GM12878 (cell line): ENCODE data around the gene PHF21B. TPM values are rescaled to one million over a fixed set of nuclear protein-coding genes. Genes with fewer than 3 reads are reported as not detected.

Experiments used
- ATAC-seq: fragments of 200-7000 bp; cut with Tn5 transposase; 3 replicates; pipeline ENCODE4 v1.9.1; 2020; ENCODE audit warnings: mild to moderate bottlenecking, moderate library complexity
- BruUV-seq: library from RNA; stranded (reverse); fragments of 400-500 nt; replicated peaks from 2 replicates; lab custom pipeline; 2021; lab: Mats Ljungman, UMichigan
- CTCF ChIA-PET: fragments of 300-600 bp; sonication (Branson Sonifier 250); formaldehyde crosslinking; extraction: SDS; loops from one replicate; lab custom pipeline; 2021; ENCODE audit warnings: inconsistent platforms; lab: Yijun Ruan, JAX
- POLR2A ChIA-PET: fragments of 350-600 bp; formaldehyde crosslinking; extraction: SDS; loops from one replicate; lab custom pipeline; 2021; ENCODE audit warnings: inconsistent platforms; lab: Charles Lee
- RAD21 ChIA-PET: fragments of 300-600 bp; sonication (Branson Sonifier 250); formaldehyde crosslinking; loops from one replicate; lab custom pipeline; 2023; ENCODE audit warnings: antibody characterized with exemption; ENCODE audit not compliant: unreplicated experiment; lab: Charles Lee
- SMC1A ChIA-PET: fragments of 300-600 bp; sonication (Branson Sonifier 250); formaldehyde crosslinking; loops from one replicate; lab custom pipeline; 2023; ENCODE audit not compliant: unreplicated experiment, uncharacterized antibody; lab: Charles Lee
- DNase-seq: peaks from one replicate; pipeline ENCODE4 v3.0.0-alpha.2; 2011; ENCODE audit warnings: low read depth, low spot score
- FAIRE-seq: peaks from 3 replicates; lab custom pipeline; 2011; peaks lifted over from hg19 to GRCh38; lab: Jason Lieb, UNC
- H2AFZ ChIP-seq: 2 replicates; pipeline ENCODE4 v1.6.0; 2011; ENCODE audit warnings: low read depth, low read length, control low read depth; ENCODE audit not compliant: control insufficient read depth
- H3K27ac ChIP-seq: 2 replicates; pipeline ENCODE4 v1.5.1; 2011; ENCODE audit warnings: control low read depth; ENCODE audit not compliant: control insufficient read depth, insufficient read depth
- H3K27me3 ChIP-seq, 2 experiments: replicated peaks in 1 of 2; 2 replicates each; pipeline versions ENCODE4 v1.6.0 to v1.6.1; 2011; ENCODE audit warnings: low read length in 1 of 2; ENCODE audit not compliant: control insufficient read depth in 2 of 2, insufficient read depth in 2 of 2
- H3K36me3 ChIP-seq, 2 experiments: 2 replicates each; pipeline ENCODE4 v1.5.1; 2011; ENCODE audit warnings: low read length in 1 of 2; ENCODE audit not compliant: control insufficient read depth in 2 of 2, insufficient read depth in 2 of 2
- H3K4me1 ChIP-seq: 2 replicates; pipeline ENCODE4 v1.6.1; 2011; ENCODE audit warnings: mild to moderate bottlenecking, low read length, moderate library complexity, mixed read lengths; ENCODE audit not compliant: control insufficient read depth, insufficient read depth
- H3K4me2 ChIP-seq: 2 replicates; pipeline ENCODE4 v1.6.0; 2011; ENCODE audit warnings: control low read depth; ENCODE audit not compliant: control insufficient read depth, insufficient read depth
- H3K4me3 ChIP-seq: fragments of 200-600 bp; sonication (generic); 2 replicates; pipeline ENCODE4 v1.5.1; 2016
- H3K79me2 ChIP-seq: 2 replicates; pipeline ENCODE4 v1.6.0; 2011; ENCODE audit warnings: low read length; ENCODE audit not compliant: control insufficient read depth, insufficient read depth
- H3K9ac ChIP-seq: 2 replicates; pipeline ENCODE4 v1.8.0; 2011; ENCODE audit warnings: low read length, control low read depth, mixed read lengths; ENCODE audit not compliant: control insufficient read depth, insufficient read depth
- H3K9me3 ChIP-seq: replicated peaks from 3 replicates; pipeline ENCODE4 v1.5.1; 2011; ENCODE audit warnings: mild to moderate bottlenecking, low read length; ENCODE audit not compliant: control insufficient read depth, insufficient read depth
- H4K20me1 ChIP-seq: 2 replicates; pipeline ENCODE4 v1.6.0; 2011; ENCODE audit not compliant: control insufficient read depth, insufficient read depth
- FOS ChIP-seq: IDR thresholded peaks from 3 replicates; pipeline ENCODE4 v1.6.1; 2011; ENCODE audit warnings: borderline replicate concordance; ENCODE audit not compliant: insufficient read length; ENCODE audit errors: extremely low read depth
- HDGF ChIP-seq: fragments of 450-650 bp; IDR thresholded peaks from 2 replicates; pipeline ENCODE4 v1.6.1; 2016; ENCODE audit warnings: antibody characterized with exemption
- IKZF2 ChIP-seq, 2 experiments: fragments of 450-650 bp; IDR thresholded peaks; 2 replicates each; pipeline ENCODE4 v1.6.1; 2017; ENCODE audit warnings: mild to moderate bottlenecking in 2 of 2, moderate library complexity in 2 of 2
- NR2C2 ChIP-seq: IDR thresholded peaks from 2 replicates; pipeline ENCODE4 v1.6.1; 2011; ENCODE audit warnings: borderline replicate concordance, low read depth; ENCODE audit not compliant: control insufficient read depth, insufficient read length
- POLR2A ChIP-seq: IDR thresholded peaks from 2 replicates; pipeline ENCODE4 v1.6.1; 2011; ENCODE audit warnings: low read depth, mild to moderate bottlenecking, low read length
- RELA ChIP-seq: fragments of 450-650 bp; IDR thresholded peaks from 2 replicates; pipeline ENCODE4 v1.8.0; 2014; ENCODE audit warnings: borderline replicate concordance; ENCODE audit not compliant: partially characterized antibody
- SIX5 ChIP-seq: IDR thresholded peaks from 2 replicates; pipeline ENCODE4 v1.6.1; 2011; ENCODE audit warnings: mild to moderate bottlenecking, low read depth, low read length, moderate library complexity; ENCODE audit not compliant: severe bottlenecking
- SMARCA5 ChIP-seq: fragments of 450-650 bp; IDR thresholded peaks from 2 replicates; pipeline ENCODE4 v1.6.1; 2017; ENCODE audit warnings: mild to moderate bottlenecking
- TAF1 ChIP-seq: IDR thresholded peaks from 2 replicates; pipeline ENCODE4 v1.6.1; 2011; ENCODE audit warnings: mild to moderate bottlenecking, low read depth, low read length, borderline replicate concordance
- ZNF207 ChIP-seq: fragments of 450-650 bp; IDR thresholded peaks from 2 replicates; pipeline ENCODE4 v1.6.1; 2014; ENCODE audit warnings: antibody characterized with exemption, mild to moderate bottlenecking, borderline replicate concordance
- WGBS: methylation state at CpG from one replicate; pipeline ENCODE4 v1.1.6; 2016; ENCODE audit warnings: low lambda C conversion rate; ENCODE audit not compliant: insufficient replicate concordance, insufficient coverage; ENCODE audit errors: missing lambda C conversion rate; 5-methylcytosine and 5-hydroxymethylcytosine counted together
- in situ Hi-C: fragments of 300-500 bp; cut with MboI; formaldehyde crosslinking; loops from 9 replicates; pipeline ENCODE4 v1.14.3; 2018; ENCODE audit warnings: mixed read lengths
- intact Hi-C: fragments of 100-400 bp; cut with micrococcal nuclease; formaldehyde crosslinking; loops from one replicate; pipeline ENCODE4 v1.14.2; 2022; ENCODE audit not compliant: unreplicated experiment
- polyA plus RNA-seq, 11 experiments: library from polyadenylated mRNA; depleted of rRNA in 4 of 11; unstranded in 6 of 11; stranded (reverse) in 5 of 11; fragments of >200 nt; fragmentation: Nextera tagmentation in 4 of 11; fragmentation: Illumina TruSeq in 1 of 11; extraction: Ambion mirVana in 4 of 11; extraction: Trizol in 1 of 11; gene quantifications; 1 replicate in 1 of 11; 2 replicates in 10 of 11; pipeline versions ENCODE4 v1.2.1 to v1.2.3, GENCODE V29; 2011 to 2016; ENCODE audit warnings: inconsistent platforms in 2 of 11, missing spikeins in 2 of 11, low read depth in 1 of 11
- total RNA-seq, 4 experiments: library from RNA; depleted of rRNA in 3 of 4; stranded (reverse); fragments of >200 nt in 3 of 4; fragmentation: Illumina TruSeq in 1 of 4; extraction: Trizol in 1 of 4; gene quantifications; 2 replicates each; pipeline versions ENCODE4 v1.2.1 to v1.2.3, GENCODE V29; 2013 to 2021
- TF ChIP-seq, protein P1 (sequence below): IDR thresholded peaks from 2 replicates; pipeline ENCODE4 v1.6.1; 2011; ENCODE audit warnings: low read depth, low read length, improper control_type of control experiment, borderline replicate concordance
- TF ChIP-seq, protein P2 (sequence below): IDR thresholded peaks from 2 replicates; pipeline ENCODE4 v1.6.1; 2011; ENCODE audit warnings: low read depth, mild to moderate bottlenecking, low read length, moderate library complexity, borderline replicate concordance; ENCODE audit errors: extremely low read depth
- TF ChIP-seq, protein P3 (sequence below): fragments of 450-650 bp; IDR thresholded peaks from 2 replicates; pipeline ENCODE4 v1.6.1; 2017; ENCODE audit warnings: mild to moderate bottlenecking, moderate library complexity
- TF ChIP-seq, protein P4 (sequence below): IDR thresholded peaks from 2 replicates; pipeline ENCODE4 v1.6.1; 2012; ENCODE audit warnings: low read depth, low read length, improper control_type of control experiment
- TF ChIP-seq, protein P5 (sequence below): fragments of 450-650 bp; formaldehyde crosslinking; IDR thresholded peaks from 2 replicates; pipeline ENCODE4 v1.4.0; 2022; ENCODE audit warnings: mild to moderate bottlenecking, moderate library complexity

PHF21B gene
- total and polyA plus RNA-seq, 10 of the 15 experiments (the other 5 are each of a cell fraction or from before 2014, with no cell fraction given) = 0.03 to 0.35 TPM; not detected in 8

DNA sequence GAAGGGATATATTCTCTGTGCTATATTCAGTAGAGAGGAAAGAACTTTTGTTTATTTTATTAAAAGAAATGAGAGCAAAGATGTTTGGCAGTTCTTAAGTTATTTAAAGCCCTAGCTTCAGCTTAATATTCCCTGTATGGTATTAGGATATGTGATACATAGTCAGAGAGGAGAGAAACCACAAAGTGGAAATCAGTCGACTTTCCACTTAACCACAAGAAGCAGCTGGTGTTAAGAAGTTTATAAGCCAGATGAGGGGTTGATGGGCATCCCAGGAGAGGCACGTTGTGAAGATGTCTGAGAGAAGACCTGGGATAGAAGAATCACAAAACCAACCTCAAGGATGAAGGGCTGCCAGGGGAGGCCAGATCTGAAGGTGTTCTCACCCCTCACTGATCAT is 23.3 kb upstream of the PHF21B start:
- Histone ChIP-seq H2AFZ (no peak overlapping the region), H4K20me1 (no peaks in the 10 kb centered on the region), H3K9ac (no peak overlapping the region), H3K4me2 (no peak overlapping the region), H3K4me1 (no peaks in the 10 kb centered on the region), H3K27me3 (no peaks in the 10 kb centered on the region), H3K4me3 (no peak overlapping the region), H3K79me2 (no peaks in the 10 kb centered on the region), H3K36me3 (no peaks in the 10 kb centered on the region), H3K9me3 (no peaks in the 10 kb centered on the region), H3K27ac (no peak overlapping the region)
- intact Hi-C loops (no loop called here), in situ Hi-C loops (no loop called here)
- CTCF ChIA-PET = no interaction called here
- POLR2A ChIA-PET = no interaction called here
- SMC1A ChIA-PET = no interaction called here
- no peak for DNase-seq
- BruUV-seq = no TSS peak
- WGBS = 0% methylated on average over 2 of the region's 2 CpGs
- FAIRE-seq = no peak
- ATAC-seq = no peak
- RAD21 ChIA-PET = no interaction called here
- TF ChIP-seq POLR2A (no peak), RELA (no peak), SMARCA5 (no peak), TAF1 (no peak), NR2C2 (no peak), HDGF (no peak), ZNF207 (no peak), SIX5 (no peak), IKZF2 (IDR thresholded peaks at IDR 0.05) (no peak), FOS (no peak)
- TF ChIP-seq, protein P1, sequence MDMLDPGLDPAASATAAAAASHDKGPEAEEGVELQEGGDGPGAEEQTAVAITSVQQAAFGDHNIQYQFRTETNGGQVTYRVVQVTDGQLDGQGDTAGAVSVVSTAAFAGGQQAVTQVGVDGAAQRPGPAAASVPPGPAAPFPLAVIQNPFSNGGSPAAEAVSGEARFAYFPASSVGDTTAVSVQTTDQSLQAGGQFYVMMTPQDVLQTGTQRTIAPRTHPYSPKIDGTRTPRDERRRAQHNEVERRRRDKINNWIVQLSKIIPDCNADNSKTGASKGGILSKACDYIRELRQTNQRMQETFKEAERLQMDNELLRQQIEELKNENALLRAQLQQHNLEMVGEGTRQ = no peak
- TF ChIP-seq, protein P2, sequence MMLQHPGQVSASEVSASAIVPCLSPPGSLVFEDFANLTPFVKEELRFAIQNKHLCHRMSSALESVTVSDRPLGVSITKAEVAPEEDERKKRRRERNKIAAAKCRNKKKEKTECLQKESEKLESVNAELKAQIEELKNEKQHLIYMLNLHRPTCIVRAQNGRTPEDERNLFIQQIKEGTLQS = no peak
- TF ChIP-seq, protein P3, sequence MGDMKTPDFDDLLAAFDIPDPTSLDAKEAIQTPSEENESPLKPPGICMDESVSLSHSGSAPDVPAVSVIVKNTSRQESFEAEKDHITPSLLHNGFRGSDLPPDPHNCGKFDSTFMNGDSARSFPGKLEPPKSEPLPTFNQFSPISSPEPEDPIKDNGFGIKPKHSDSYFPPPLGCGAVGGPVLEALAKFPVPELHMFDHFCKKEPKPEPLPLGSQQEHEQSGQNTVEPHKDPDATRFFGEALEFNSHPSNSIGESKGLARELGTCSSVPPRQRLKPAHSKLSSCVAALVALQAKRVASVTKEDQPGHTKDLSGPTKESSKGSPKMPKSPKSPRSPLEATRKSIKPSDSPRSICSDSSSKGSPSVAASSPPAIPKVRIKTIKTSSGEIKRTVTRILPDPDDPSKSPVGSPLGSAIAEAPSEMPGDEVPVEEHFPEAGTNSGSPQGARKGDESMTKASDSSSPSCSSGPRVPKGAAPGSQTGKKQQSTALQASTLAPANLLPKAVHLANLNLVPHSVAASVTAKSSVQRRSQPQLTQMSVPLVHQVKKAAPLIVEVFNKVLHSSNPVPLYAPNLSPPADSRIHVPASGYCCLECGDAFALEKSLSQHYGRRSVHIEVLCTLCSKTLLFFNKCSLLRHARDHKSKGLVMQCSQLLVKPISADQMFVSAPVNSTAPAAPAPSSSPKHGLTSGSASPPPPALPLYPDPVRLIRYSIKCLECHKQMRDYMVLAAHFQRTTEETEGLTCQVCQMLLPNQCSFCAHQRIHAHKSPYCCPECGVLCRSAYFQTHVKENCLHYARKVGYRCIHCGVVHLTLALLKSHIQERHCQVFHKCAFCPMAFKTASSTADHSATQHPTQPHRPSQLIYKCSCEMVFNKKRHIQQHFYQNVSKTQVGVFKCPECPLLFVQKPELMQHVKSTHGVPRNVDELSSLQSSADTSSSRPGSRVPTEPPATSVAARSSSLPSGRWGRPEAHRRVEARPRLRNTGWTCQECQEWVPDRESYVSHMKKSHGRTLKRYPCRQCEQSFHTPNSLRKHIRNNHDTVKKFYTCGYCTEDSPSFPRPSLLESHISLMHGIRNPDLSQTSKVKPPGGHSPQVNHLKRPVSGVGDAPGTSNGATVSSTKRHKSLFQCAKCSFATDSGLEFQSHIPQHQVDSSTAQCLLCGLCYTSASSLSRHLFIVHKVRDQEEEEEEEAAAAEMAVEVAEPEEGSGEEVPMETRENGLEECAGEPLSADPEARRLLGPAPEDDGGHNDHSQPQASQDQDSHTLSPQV = no peak
- TF ChIP-seq, protein P4, sequence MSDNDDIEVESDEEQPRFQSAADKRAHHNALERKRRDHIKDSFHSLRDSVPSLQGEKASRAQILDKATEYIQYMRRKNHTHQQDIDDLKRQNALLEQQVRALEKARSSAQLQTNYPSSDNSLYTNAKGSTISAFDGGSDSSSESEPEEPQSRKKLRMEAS = no peak
- TF ChIP-seq, protein P5, sequence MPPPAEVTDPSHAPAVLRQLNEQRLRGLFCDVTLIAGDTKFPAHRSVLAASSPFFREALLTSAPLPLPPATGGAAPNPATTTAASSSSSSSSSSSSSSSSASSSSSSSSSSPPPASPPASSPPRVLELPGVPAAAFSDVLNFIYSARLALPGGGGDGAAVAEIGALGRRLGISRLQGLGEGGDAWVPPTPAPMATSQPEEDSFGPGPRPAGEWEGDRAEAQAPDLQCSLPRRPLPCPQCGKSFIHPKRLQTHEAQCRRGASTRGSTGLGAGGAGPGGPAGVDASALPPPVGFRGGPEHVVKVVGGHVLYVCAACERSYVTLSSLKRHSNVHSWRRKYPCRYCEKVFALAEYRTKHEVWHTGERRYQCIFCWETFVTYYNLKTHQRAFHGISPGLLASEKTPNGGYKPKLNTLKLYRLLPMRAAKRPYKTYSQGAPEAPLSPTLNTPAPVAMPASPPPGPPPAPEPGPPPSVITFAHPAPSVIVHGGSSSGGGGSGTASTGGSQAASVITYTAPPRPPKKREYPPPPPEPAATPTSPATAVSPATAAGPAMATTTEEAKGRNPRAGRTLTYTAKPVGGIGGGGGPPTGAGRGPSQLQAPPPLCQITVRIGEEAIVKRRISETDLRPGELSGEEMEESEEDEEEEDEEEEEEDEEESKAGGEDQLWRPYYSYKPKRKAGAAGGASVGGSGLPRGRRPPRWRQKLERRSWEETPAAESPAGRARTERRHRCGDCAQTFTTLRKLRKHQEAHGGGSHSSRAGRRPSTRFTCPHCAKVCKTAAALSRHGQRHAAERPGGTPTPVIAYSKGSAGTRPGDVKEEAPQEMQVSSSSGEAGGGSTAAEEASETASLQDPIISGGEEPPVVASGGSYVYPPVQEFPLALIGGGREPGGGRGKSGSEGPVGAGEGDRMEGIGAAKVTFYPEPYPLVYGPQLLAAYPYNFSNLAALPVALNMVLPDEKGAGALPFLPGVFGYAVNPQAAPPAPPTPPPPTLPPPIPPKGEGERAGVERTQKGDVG = no peak
